ENCODE data around the gene ARID3B.
"Not testable (repeated sequence)": the region's sequence is repeated elsewhere in the genome, so short reads cannot be mapped to it uniquely, and the experiment has no call there.

ARID3B gene

GRCh38 chr15:74537736-74538135 lies 3.3 kb upstream of the ARID3B start:
- no peak for DNase-seq

GRCh38 chr15:74539521-74539920 lies 1.5 kb upstream of the ARID3B start:
- not testable (repeated sequence) for DNase-seq

GRCh38 chr15:74540161-74540760 lies 759 bp upstream of the ARID3B start:
- no peak for DNase-seq

GRCh38 chr15:74541494-74542165 lies 610 bp downstream of the ARID3B start:
- peak; percentile 76 for DNase-seq

GRCh38 chr15:74542166-74543042 lies 1.4 kb downstream of the ARID3B start:
- DNase-seq, result no peak

GRCh38 chr15:74543043-74543422 lies 2.0 kb downstream of the ARID3B start:
- DNase-seq, result no peak

GRCh38 chr15:74543583-74543982 lies 2.6 kb downstream of the ARID3B start:
- DNase-seq, result peak; percentile 44

- no peak for DNase-seq
Observed at GRCh38 chr15:74545086-74545485, 4.1 kb downstream of the ARID3B start.

- peak; percentile 93 for DNase-seq
Observed at GRCh38 chr15:74545776-74546656, 5.0 kb downstream of the ARID3B start.

GRCh38 chr15:74547616-74548015 lies 6.6 kb downstream of the ARID3B start:
- DNase-seq, result no peak

GRCh38 chr15:74548241-74548640 lies 7.2 kb downstream of the ARID3B start:
- DNase-seq, result no peak

- no peak for DNase-seq
Observed at GRCh38 chr15:74549816-74550215, 8.8 kb downstream of the ARID3B start.

- DNase-seq, result no peak
Observed at GRCh38 chr15:74551714-74552113, 10.7 kb downstream of the ARID3B start.

GRCh38 chr15:74552773-74553441 lies 11.9 kb downstream of the ARID3B start:
- no peak for DNase-seq

GRCh38 chr15:74555192-74555591 lies 14.2 kb downstream of the ARID3B start:
- no peak for DNase-seq

GRCh38 chr15:74558706-74559105 lies 17.7 kb downstream of the ARID3B start:
- no peak for DNase-seq

GRCh38 chr15:74563442-74563841 lies 22.4 kb downstream of the ARID3B start:
- no peak for DNase-seq

GRCh38 chr15:74564182-74564581 lies 23.2 kb downstream of the ARID3B start:
- no peak for DNase-seq

GRCh38 chr15:74565381-74566085 lies 24.5 kb downstream of the ARID3B start:
- DNase-seq, result no peak

GRCh38 chr15:74568594-74568993 lies 27.6 kb downstream of the ARID3B start:
- no peak for DNase-seq

- no peak for DNase-seq
Observed at GRCh38 chr15:74569731-74570070, 28.7 kb downstream of the ARID3B start.

GRCh38 chr15:74571191-74571590 lies 30.2 kb downstream of the ARID3B start:
- DNase-seq, result no peak

All from CD4-positive, alpha-beta T cell treated with Interleukin-6 for 4 hours (primary cell).